ENCODE results near the gene UBIAD1.

The UBIAD1 gene

GRCh38 chr1:11245248-11245647, 27.8 kb upstream of the UBIAD1 start:
- in situ Hi-C loops (cut with HindIII; ENCODE audit: low sequenced_read_pairs) = loop anchor here (5.0 kb wide), 2 partner anchors 47 to 98 kb away; no protein-coding TSS in a partner anchor
- DNase-seq (ENCODE audit: low read depth) = no peak
- no peak for TF ChIP-seq CTCF (IDR thresholded peaks at IDR 0.05; ENCODE audit: low read depth, low read length, missing control alignments)
- no peak overlapping the region for H3K4me3 ChIP-seq (ENCODE audit: low read depth, low read length)

- in situ Hi-C loops (cut with HindIII; ENCODE audit: low sequenced_read_pairs) = loop anchor here (5.0 kb wide), 2 partner anchors 46 to 99 kb away; no protein-coding TSS in a partner anchor
- no peak for TF ChIP-seq CTCF (IDR thresholded peaks at IDR 0.05; ENCODE audit: low read depth, low read length, missing control alignments)
- H3K4me3 ChIP-seq (ENCODE audit: low read depth, low read length) = no peak overlapping the region
- DNase-seq (ENCODE audit: low read depth) = no peak
Measured at GRCh38 chr1:11245904-11246719, 26.9 kb upstream of the UBIAD1 start.

GRCh38 chr1:11248169-11248568, 24.8 kb upstream of the UBIAD1 start:
- DNase-seq (ENCODE audit: low read depth) = no peak
- no peak overlapping the region for H3K4me3 ChIP-seq (ENCODE audit: low read depth, low read length)
- in situ Hi-C loops (cut with HindIII; ENCODE audit: low sequenced_read_pairs) = loop anchor here (5.0 kb wide), 2 partner anchors 44 to 101 kb away; no protein-coding TSS in a partner anchor
- no peak for TF ChIP-seq CTCF (IDR thresholded peaks at IDR 0.05; ENCODE audit: low read depth, low read length, missing control alignments)

GRCh38 chr1:11252538-11252937, 20.5 kb upstream of the UBIAD1 start:
- in situ Hi-C loops (cut with HindIII; ENCODE audit: low sequenced_read_pairs) = no loop called here
- no peak for TF ChIP-seq CTCF (IDR thresholded peaks at IDR 0.05; ENCODE audit: low read depth, low read length, missing control alignments)
- DNase-seq (ENCODE audit: low read depth) = no peak
- no peak overlapping the region for H3K4me3 ChIP-seq (ENCODE audit: low read depth, low read length)

- TF ChIP-seq CTCF (IDR thresholded peaks at IDR 0.05; ENCODE audit: low read depth, low read length, missing control alignments) = no peak
Measured at GRCh38 chr1:11253226-11253625, 19.8 kb upstream of the UBIAD1 start.

GRCh38 chr1:11256299-11256698, 16.7 kb upstream of the UBIAD1 start:
- no peak for DNase-seq (ENCODE audit: low read depth)
- H3K4me3 ChIP-seq (ENCODE audit: low read depth, low read length) = no peak overlapping the region
- in situ Hi-C loops (cut with HindIII; ENCODE audit: low sequenced_read_pairs) = no loop called here
- TF ChIP-seq CTCF (IDR thresholded peaks at IDR 0.05; ENCODE audit: low read depth, low read length, missing control alignments) = no peak

More at GRCh38 chr1:11253226-11253625, 19.8 kb upstream of the UBIAD1 start:
- no peak for DNase-seq (ENCODE audit: low read depth)
- no peak overlapping the region for H3K4me3 ChIP-seq (ENCODE audit: low read depth, low read length)
- in situ Hi-C loops (cut with HindIII; ENCODE audit: low sequenced_read_pairs) = no loop called here

All from astrocyte of the cerebellum (primary cell).